Measurements from ENCODE around the gene PIP4K2C. TPM values are rescaled to one million over a fixed set of nuclear protein-coding genes. Genes with fewer than 3 reads are reported as not detected.

PIP4K2C gene
- total RNA-seq, 1 experiment from 2014 or later, result 37.1 TPM

GRCh38 chr12:57575771-57576612 lies 15.0 kb upstream of the PIP4K2C start:
- H2BK120ac ChIP-seq (ENCODE audit: low read depth, low read length, poor library complexity, severe bottlenecking), result no peak overlapping the region
- 0 out of 2 replicates have a peak, but pooled peaks cover 2% of the 10 kb centered on the region for H3K79me2 ChIP-seq (ENCODE audit: insufficient read depth, low read length)
- H4K8ac ChIP-seq (replicated peaks; ENCODE audit: insufficient read length, low read depth, low read length), result no peak overlapping the region
- H2BK20ac ChIP-seq (ENCODE audit: low read depth, low read length, poor library complexity, severe bottlenecking), result no peak overlapping the region
- no peaks in the 10 kb centered on the region for H3K4me1 Mint-ChIP-seq
- H2BK15ac ChIP-seq (ENCODE audit: low read depth, low read length), result no peak overlapping the region
- no peaks in the 10 kb centered on the region for H3K79me1 ChIP-seq (ENCODE audit: insufficient read depth, low read depth, low read length, poor library complexity, severe bottlenecking)
- H3K18ac ChIP-seq (ENCODE audit: insufficient read length, low read depth, low read length), result no peak overlapping the region
- no peak overlapping the region; a peak in 1 of 7 replicates for H3K27ac Mint-ChIP-seq
- no peak overlapping the region for H4K5ac ChIP-seq (ENCODE audit: insufficient read length, low read depth, low read length)
- no CpG with 5 or more reads among the region's 12 CpGs for WGBS (ENCODE audit: extremely low coverage, insufficient read length, low lambda C conversion rate)
- no peak for TF ChIP-seq CTCF (conservative IDR thresholded peaks at IDR 0.05)
- no peak overlapping the region for H2AFZ ChIP-seq (ENCODE audit: low read length)
- H3K23me2 ChIP-seq (ENCODE audit: insufficient read length, low read depth, low read length, poor library complexity, severe bottlenecking), result no peaks in the 10 kb centered on the region
- no peak overlapping the region for H2BK12ac ChIP-seq (ENCODE audit: insufficient read length, low read depth, low read length)
- peaks cover 47 to 86% (median 75%) of the 10 kb centered on the region in 3 experiments for H3K36me3 Mint-ChIP-seq (ENCODE audit: insufficient read depth in 1 of 3, low read depth in 3 of 3)
- H2AK5ac ChIP-seq (ENCODE audit: insufficient read length, low read length), result no peak overlapping the region
- no peak overlapping the region for H3T11ph ChIP-seq (ENCODE audit: low read length)
- no peak overlapping the region for H3K9ac ChIP-seq (ENCODE audit: extremely low read depth, insufficient read length, low read length)
- no peaks in the 10 kb centered on the region for H4K20me1 ChIP-seq (ENCODE audit: control insufficient read depth, insufficient read depth, insufficient read length)
- no peaks in the 10 kb centered on the region for H3K9me3 ChIP-seq (ENCODE audit: control insufficient read depth, low read depth, low read length)
- H3K9me3 Mint-ChIP-seq, result no peaks in the 10 kb centered on the region
- no peak overlapping the region for H3K4me2 ChIP-seq (ENCODE audit: insufficient read depth, insufficient read length, low read length)
- H3K23ac ChIP-seq (ENCODE audit: insufficient read length, low read depth, low read length), result no peak overlapping the region
- no peak overlapping the region for H2BK5ac ChIP-seq (ENCODE audit: insufficient read length, low read length)
- no peaks in the 10 kb centered on the region for H3K4me1 ChIP-seq (ENCODE audit: insufficient read depth, low read length)
- H3K4me3 Mint-ChIP-seq, result no peak overlapping the region
- no peak overlapping the region for H3K27ac ChIP-seq (ENCODE audit: insufficient read length, low read depth, low read length)
- no peak overlapping the region for H3K14ac ChIP-seq (ENCODE audit: insufficient read depth, low read length)
- H4K91ac ChIP-seq (ENCODE audit: insufficient read length, low read depth, low read length), result no peak overlapping the region
- H3K4ac ChIP-seq (ENCODE audit: low read depth, low read length), result no peak overlapping the region
- H3K56ac ChIP-seq (ENCODE audit: insufficient read length, low read depth, low read length), result no peak overlapping the region
- no peak for DNase-seq
- H3K27me3 ChIP-seq (ENCODE audit: insufficient read depth, low read length), result no peaks in the 10 kb centered on the region
- no peaks in the 10 kb centered on the region for H3K27me3 Mint-ChIP-seq (ENCODE audit: low read depth)

Measured in H9 (cell line).